Islet precursor cell (in vitro differentiated cells): ENCODE data around the gene ITPR3.
A peak's percentile ranks its signal among the peaks of the same experiment; 100 is the strongest.
"Not testable (repeated sequence)": the region's sequence is repeated elsewhere in the genome, so short reads cannot be mapped to it uniquely, and the experiment has no call there.

Source experiments
- DNase-seq: peaks from one replicate; pipeline ENCODE4 v3.0.0-alpha.2; 2018

ITPR3 gene

DNA sequence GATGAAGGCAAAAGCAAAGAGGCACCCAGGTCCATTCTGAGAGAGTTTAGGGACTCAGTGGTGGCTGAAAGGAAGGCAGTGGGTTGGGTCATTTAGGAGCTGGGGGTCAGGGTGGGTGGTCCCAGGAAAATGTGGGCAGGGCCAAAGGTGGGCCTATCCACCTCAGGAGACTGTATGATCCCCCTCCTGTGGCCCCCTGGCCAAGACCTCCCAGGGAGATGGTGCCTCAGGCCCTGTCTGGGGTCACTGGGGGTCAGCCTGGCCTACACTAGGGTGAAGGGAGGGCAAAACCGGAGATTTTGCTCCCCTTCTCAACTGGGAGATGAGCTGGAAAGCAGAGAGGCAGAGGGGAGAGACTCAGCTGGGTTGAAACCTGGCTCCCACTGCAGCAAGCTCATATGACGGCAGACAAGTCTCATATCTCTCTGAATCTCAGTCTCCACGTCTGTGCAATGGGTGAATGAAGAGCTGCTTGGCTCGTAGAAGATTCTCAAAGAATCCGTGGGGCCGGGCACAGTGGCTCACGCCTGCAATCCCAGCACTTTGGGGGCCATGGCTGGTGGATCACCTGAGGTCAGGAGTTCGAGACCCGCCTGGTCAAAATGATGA lies 29.6 kb upstream of the ITPR3 start:
- DNase-seq: no peak

DNA sequence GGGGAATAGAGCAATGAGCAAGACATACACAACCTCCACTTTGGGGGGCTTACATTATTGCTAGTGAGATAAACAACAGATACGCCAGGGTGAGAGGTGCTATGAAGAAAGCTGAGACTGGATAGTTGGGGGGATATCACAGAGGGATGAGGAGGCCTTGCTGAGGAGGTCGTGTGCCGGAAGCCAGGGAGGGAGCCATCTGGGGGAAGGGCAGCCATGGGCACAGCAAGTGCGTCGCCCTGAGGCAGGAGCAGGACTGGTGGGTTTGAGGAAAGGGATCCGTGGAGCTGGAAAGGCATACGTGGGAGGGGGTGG lies 28.9 kb upstream of the ITPR3 start:
- DNase-seq: no peak

- peak; percentile 81 for DNase-seq
Observed at GRCh38 chr6:33592595-33593413, 28.3 kb upstream of the ITPR3 start.

GRCh38 chr6:33593414-33593727 lies 27.8 kb upstream of the ITPR3 start:
- DNase-seq: no peak

GRCh38 chr6:33595001-33595846 lies 25.9 kb upstream of the ITPR3 start:
- no peak for DNase-seq

GRCh38 chr6:33596894-33597293 lies 24.2 kb upstream of the ITPR3 start:
- DNase-seq: not testable (repeated sequence)

DNA sequence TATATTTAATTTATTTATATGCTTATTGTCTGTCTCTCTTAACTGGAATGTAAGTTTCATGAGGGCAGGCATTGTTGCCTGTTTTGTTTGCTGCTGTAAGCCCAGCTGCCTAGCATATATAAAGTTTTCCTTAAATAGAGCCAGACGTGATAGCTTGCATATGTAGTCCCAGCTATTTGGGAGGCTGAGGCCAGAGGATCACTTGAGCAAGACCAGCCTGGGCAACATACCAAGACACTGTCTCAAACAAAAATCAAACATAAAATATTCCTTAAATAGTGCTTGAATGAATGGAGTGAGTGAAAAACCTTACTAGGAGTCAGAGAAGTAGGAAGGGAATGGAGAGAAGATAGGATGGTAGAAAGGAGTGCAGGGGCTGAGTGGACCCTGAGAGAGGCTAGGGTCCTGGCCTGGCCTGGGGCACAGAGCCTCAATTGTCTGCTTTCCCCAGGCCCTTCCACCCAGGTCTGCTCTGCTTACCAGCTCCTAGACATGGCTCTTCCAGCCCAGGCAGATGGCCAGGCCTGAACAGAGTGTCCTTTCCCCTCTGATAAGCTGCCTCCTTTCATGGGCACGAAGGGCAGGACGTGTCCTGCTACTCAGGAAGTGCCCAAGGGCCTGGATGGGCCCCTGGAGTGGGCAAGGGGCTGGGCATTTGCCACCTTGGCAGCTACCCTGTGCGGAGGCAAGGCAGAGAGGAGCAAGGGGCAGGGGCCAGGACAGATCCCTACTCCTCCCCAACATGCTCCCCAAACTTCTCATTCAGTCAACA lies 23.4 kb upstream of the ITPR3 start:
- no peak for DNase-seq

DNA sequence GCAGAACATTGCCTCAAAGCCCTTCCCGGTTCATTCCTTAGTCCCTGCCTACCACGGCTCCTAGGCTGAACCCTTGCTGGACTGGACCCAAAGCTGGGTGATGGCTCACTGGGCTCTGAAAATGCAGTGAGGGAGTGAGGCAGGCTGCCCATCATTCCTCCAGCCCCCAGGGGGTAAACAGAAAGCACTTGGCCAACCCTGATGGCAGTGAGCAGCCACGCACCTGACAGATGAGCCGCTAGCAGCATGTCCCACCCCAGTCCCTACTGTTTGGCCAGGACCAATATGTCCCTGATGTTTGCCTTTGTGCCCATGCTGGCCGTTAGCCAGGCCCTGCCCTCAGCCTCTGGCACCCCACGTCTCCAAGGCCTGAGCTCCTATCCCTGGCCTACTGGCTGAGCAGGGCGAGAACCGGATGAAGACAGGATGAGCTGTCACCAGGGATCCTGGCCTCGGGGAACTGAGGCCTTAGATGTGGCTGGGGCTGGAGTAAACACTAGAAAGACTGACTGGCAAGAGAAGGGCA lies 21.6 kb upstream of the ITPR3 start:
- no peak for DNase-seq

DNA sequence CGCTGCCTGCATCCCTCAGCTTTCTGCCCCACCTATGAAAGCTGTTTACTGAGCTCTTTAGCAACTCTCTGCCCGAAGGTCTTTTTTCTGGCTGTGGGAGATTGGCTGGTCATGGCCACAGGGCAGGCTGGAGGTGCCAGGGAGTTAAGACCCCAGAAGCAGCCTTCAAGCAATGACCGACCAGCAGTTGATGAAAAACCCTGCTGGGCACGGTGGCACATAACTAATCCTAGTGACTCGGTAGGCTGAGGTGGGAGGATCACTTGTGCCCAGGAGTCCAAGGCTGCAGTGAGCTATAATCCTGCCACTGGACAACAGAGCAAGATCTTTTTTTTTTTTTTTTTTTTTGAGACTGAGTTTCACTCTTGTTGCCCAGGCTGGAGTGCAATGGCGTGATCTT lies 20.4 kb upstream of the ITPR3 start:
- no peak for DNase-seq

GRCh38 chr6:33602180-33602579 lies 18.9 kb upstream of the ITPR3 start:
- DNase-seq: no peak

DNA sequence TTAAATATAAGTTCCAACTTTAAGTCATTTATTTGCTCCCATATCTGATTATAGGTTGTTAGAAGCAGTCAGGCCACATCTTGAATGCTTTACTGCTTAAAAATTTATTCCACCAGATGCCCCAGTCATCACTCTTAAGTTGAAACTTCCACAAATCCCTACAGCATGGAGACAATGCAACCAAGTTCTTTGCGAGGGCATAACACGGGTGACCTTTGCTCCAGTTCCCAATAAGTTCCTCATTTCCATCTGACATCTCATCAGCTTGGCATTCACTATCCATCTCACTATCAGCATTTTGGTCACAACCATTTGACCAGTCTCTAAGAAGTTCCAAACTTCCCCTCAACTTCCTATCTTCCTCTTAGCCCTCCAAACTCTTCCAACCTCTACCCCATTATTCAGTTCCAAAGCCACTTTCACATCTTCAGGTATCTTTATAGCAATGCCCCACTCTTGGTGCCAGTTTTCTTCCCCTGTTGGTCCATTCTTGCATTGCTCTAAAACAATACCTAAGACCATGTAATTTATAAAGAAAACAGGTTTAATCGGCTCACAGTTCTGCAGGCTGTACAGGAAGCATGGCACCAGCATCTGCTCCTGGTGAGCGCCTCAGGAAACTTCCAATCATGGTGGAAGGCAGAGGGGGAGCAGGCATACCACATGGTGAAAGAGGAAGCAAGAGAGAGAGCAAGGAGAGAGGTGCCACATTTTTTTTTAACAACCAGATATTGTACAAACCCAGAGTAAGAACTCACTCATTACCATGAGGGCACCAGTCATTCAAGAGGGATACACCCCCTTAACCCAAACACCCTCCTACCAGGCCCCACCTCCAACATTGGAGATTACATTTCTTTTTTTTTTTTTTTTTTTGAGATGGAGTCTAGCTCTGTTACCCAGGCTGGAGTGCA lies 15.9 kb upstream of the ITPR3 start:
- no peak for DNase-seq

DNA sequence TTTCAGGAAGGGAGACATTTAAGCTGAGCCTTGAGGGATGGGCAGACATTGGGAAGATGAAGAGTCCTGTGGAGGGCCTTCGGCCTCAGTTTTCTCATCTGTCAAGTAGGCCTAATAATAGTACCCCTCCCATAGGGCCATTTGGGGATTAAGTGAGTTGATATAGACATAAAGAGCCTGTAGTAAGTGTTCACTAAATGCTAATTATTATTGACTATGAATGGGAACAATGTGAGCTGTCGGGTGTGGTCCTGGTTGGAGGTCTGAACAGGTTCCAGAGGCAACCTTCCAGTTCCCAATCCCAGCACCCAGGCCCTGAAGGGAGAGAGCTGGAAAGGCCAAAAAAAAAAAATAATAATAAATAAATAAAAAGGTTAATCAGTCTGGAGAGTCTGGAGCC lies 14.5 kb upstream of the ITPR3 start:
- DNase-seq: no peak

- DNase-seq: no peak
Observed at GRCh38 chr6:33607126-33607783, 13.9 kb upstream of the ITPR3 start.

GRCh38 chr6:33607784-33608161 lies 13.3 kb upstream of the ITPR3 start:
- DNase-seq: no peak

GRCh38 chr6:33609019-33609418 lies 12.1 kb upstream of the ITPR3 start:
- no peak for DNase-seq

DNA sequence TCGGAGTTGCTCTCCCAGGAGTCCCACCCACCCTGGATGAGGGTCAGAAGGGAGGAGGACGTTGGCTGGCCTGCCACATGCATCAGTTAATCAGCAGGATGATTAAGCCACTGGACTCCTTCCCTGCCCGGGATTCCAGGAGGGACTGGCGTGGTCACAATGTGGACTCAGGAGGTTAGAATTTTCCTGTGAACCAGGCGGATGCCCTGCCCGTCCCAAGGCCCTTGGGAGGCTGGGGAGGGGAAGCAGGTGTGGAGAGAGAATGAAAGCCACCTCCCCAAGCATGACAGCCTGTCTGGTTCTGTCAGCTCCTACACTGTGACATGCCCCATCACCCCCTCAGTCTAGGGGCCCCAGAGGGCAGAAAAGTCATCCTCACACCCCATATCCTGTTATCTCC lies 11.6 kb upstream of the ITPR3 start:
- DNase-seq: peak; percentile 65

DNA sequence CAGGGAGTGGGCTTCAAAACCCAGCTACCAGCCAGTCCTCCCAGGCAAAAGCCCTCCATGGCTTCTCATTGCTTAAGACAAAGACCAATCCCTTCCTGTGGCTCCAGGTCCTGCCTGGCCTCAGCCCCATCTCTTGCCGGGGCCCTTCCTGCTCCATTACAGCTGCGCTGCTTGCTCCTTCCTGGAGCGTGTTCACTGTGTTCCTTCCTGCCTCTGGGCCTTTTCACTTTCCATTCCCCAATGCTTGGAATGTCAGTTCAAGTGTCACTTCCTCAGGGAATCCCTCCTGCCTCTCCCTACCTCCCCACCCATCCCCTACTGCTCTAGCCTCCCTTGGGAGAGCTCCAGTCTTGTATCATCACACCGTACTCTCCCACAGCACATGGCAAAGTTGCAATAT lies 11.1 kb upstream of the ITPR3 start:
- peak; percentile 80 for DNase-seq

GRCh38 chr6:33610779-33611732 lies 10.1 kb upstream of the ITPR3 start:
- DNase-seq: peak; percentile 96

GRCh38 chr6:33613146-33613794 lies 7.9 kb upstream of the ITPR3 start:
- peak; percentile 75 for DNase-seq

DNA sequence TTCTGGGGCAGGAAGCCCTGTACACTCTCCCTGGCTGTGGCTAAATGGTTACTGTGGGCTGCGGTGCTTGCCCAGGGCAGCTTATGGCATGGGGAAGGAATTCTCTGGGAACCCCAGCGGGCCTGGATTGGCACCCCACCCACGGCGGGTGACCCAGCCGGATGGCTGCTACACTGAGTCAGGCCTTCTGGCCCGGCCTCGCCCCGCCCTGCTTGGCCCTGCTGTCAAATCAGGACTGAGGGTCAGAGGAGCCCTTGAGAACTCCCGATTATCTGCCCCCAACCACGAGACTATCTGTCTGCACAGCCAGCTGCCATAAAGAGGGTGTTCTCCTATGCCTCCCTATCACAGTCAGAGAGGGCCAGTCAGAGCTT lies 7.3 kb upstream of the ITPR3 start:
- no peak for DNase-seq
